Heart left ventricle (tissue), 13 donors: ENCODE results near the gene LRRN3.

Experiments used
- CTCF ChIP-seq, 12 donors: fragments of 200-600 bp; sonication (generic) in 4 of 12; IDR thresholded peaks; one replicate each; pipeline versions ENCODE4 v1.5.0 to v1.8.0; 2018 to 2022; ENCODE audit warnings: antibody characterized with exemption in 12 of 12, mild to moderate bottlenecking in 5 of 12
- POLR2A ChIP-seq, 2 donors: fragments of 450-650 bp; IDR thresholded peaks; one replicate each; pipeline ENCODE4 v1.6.1; 2017; ENCODE audit warnings: antibody characterized with exemption in 2 of 2, mild to moderate bottlenecking in 2 of 2, moderate library complexity in 2 of 2
- donor health status: ischemic (EF 13 %, LVEDD 7.1; RV severe dilation, severe dysfunction).
- donor health status: DM: no; HTN: yes; CAD: no.
- donor health status: DM: no; HTN: no; CAD: no.
- donor health status: ischemic (EF 25% LVEDD 6.9; RV normal size, moderate dysfunction).
- donor health status: ischemic (EF 25% LVEDD 5.7; RV mildly dilated, moderate dysfunction).
- donor health status: ischemic (EF 35%, LVEDD 5.7; RV mildly dilated, moderate dysfunction).
- donor health status: nonischemic (EF 11% LVEDD 7.7; RV severe dilation, severe dysfunction).
- donor health status: DM: yes; HTN: yes; CAD: no.
- donor health status: PGD.
- donor health status: ischemic (EF 29% LVEDD 5.4; RV normal size, mild dysfunction).
- donor health status: nonischemic (EF 23%, LVEDD 6.1; RV moderate dilation, normal function).

- no peak for TF ChIP-seq POLR2A (IDR thresholded peaks at IDR 0.05)
- no peak for TF ChIP-seq CTCF (IDR thresholded peaks at IDR 0.05)
These were observed 71.8 kb downstream of the LRRN3 start for GRCh38 chr7:111162692-111163091.
